PFSK-1 (cell line): ENCODE data around the gene LDB2.

Experiments used
- FOXP2 ChIP-seq: optimal IDR thresholded peaks from 2 replicates; pipeline ENCODE3; 2011; ENCODE audit warnings: borderline replicate concordance, control low read depth, inconsistent platforms; ENCODE audit not compliant: insufficient read depth; ENCODE audit errors: extremely low read length, extremely low read depth
- POLR2AphosphoS5 ChIP-seq: IDR thresholded peaks from 2 replicates; pipeline ENCODE4 v1.6.1; 2012; ENCODE audit warnings: low read depth, mild to moderate bottlenecking, control low read depth, low read length, moderate library complexity
- REST ChIP-seq, 2 experiments: IDR thresholded peaks; 2 replicates each; pipeline versions ENCODE4 v1.6.1 to v1.8.0; 2011 to 2012; ENCODE audit warnings: low read depth in 2 of 2, low read length in 2 of 2, control low read depth in 1 of 2, inconsistent platforms in 1 of 2, mild to moderate bottlenecking in 1 of 2, moderate library complexity in 1 of 2; ENCODE audit not compliant: insufficient read depth in 1 of 2
- SIN3A ChIP-seq: IDR thresholded peaks from 2 replicates; pipeline ENCODE4 v1.6.1; 2012; ENCODE audit warnings: mild to moderate bottlenecking, low read length, moderate library complexity, borderline replicate concordance; ENCODE audit not compliant: insufficient read depth
- TAF1 ChIP-seq: IDR thresholded peaks from 2 replicates; pipeline ENCODE4 v1.6.1; 2012; ENCODE audit warnings: low read length, control low read depth, borderline replicate concordance; ENCODE audit not compliant: insufficient read depth

LDB2 gene

DNA sequence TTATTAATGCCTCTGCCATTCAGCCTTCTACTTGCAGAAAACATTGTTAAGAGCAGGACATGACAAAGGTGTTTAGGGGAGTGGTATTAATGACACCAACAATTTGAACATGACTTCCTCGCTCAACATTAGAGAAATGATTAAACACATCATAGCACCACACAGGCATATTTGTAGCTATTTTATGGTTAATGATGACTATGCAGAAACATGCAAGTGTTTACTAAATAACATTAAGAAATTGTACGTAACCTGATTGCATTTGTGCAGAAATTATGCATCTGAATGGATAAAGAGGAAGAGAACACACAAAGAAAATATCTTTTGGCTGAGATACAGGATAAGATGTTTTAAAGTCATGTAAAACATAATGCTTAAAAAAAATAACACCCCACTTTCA is 323.5 kb downstream of the LDB2 start:
- TF ChIP-seq FOXP2 = no peak
- TF ChIP-seq REST (IDR thresholded peaks at IDR 0.05; ENCODE audit: insufficient read depth in 1 of 2, low read depth in 2 of 2, low read length in 2 of 2) = no peak
- no peak for TF ChIP-seq TAF1
- TF ChIP-seq SIN3A = no peak

DNA sequence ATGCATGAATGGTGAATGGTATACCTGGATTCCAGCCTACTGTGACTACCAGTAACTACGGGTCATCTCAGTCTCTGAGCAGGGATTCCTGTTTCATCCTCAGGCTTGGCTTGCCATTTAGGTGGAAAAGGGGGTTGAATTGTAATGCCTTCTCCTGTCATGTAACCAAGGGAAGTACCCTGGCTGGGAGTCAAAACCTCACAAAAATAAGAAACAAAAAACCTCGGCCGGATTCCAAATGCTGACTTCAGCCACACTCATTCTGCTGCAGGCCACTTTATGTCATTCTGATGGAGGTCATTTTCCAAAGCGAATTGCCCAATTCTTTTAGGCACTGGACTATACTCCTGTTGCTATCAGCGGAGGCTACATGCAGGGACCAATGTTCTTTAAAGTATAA is 324.7 kb downstream of the LDB2 start:
- TF ChIP-seq SIN3A (no peak), FOXP2 (no peak), TAF1 (no peak), REST (IDR thresholded peaks at IDR 0.05; ENCODE audit: insufficient read depth in 1 of 2, low read depth in 2 of 2, low read length in 2 of 2) (no peak), POLR2AphosphoS5 (no peak)

DNA sequence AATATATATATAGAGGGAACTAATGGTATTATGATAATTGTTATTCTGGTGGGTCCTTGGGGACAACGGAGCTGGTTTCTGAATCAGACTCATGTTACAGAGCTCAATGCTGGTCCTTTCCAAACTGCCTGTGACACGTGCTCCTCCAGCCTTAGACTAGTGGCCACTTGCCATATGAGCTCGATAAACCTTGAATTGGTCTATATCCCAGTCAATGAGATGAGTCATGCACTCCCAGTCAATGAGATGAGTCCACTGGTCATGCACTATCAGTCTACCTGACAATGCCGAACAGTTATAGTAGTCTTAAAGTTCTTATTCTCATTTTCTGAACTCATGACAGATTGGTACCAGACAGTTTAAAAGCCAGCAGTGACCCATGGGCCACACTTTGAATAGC is 325.2 kb downstream of the LDB2 start:
- TF ChIP-seq FOXP2 (no peak), TAF1 (no peak), POLR2AphosphoS5 (no peak), SIN3A (no peak), REST (IDR thresholded peaks at IDR 0.05; ENCODE audit: insufficient read depth in 1 of 2, low read depth in 2 of 2, low read length in 2 of 2) (no peak)

GRCh38 chr4:16572631-16573030 is 325.8 kb downstream of the LDB2 start:
- TF ChIP-seq FOXP2 (no peak), POLR2AphosphoS5 (no peak), SIN3A (no peak), TAF1 (no peak), REST (IDR thresholded peaks at IDR 0.05; ENCODE audit: insufficient read depth in 1 of 2, low read depth in 2 of 2, low read length in 2 of 2) (no peak)

DNA sequence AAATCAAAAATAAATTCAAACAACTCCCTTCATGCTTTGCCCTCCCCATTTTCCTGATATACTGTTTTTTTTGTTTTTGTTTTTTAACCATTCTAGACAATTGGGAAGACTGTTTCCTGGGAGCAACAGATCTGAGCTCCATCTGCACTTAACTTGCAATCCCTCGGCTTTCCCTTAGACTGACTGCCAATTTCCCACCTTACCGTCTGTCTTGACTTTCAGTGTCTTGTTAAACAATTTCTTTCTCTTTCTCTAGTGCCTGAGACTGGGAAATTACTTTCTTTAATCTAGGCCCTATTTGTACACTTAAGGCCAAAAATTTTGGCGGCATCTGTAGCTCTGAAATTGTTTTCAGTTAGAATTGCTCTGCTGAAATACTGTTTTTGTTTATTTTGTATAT is 326.3 kb downstream of the LDB2 start:
- TF ChIP-seq SIN3A (no peak), FOXP2 (no peak), REST (IDR thresholded peaks at IDR 0.05; ENCODE audit: insufficient read depth in 1 of 2, low read depth in 2 of 2, low read length in 2 of 2) (no peak), TAF1 (no peak), POLR2AphosphoS5 (no peak)
